HG02973 (cell line): ENCODE data around the gene PLK2.
A peak's percentile ranks its signal among the peaks of the same experiment; 100 is the strongest.

Experiments
- ATAC-seq: cut with Tn5 transposase; IDR thresholded peaks from one replicate; pipeline ENCODE4 v1.9.1; 2021; ENCODE audit warnings: moderate library complexity; ENCODE audit not compliant: unreplicated experiment

The PLK2 gene

GRCh38 chr5:58460002-58460731 is at the start of gene PLK2:
Gene PLK2 (minus strand): TSS chr5:58460086. CDS start chr5:58459959, 127 bp downstream.
- ATAC-seq = peak; percentile 76

DNA sequence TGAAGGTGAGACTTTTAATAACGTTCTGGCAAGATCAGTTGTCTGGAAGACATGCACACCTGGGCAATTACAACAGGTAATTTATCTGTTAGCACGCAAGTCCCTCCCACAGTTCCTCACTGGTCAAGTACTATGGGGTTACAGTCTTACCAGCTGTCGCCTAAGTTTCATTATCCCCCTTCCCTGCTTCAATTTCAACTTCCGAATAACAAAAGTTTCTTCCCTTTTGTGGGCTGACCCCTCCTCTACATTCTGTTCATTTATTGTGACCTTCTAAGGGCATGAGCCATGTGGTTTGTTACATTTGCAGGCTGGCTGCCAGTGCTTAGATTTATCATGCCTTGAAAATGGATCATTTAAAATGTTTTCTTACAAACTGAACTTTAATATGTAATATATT is 47.8 kb upstream of the PLK2 start:
- no peak for ATAC-seq

GRCh38 chr5:58505971-58506640 is 46.2 kb upstream of the PLK2 start:
- peak; percentile 76 for ATAC-seq

DNA sequence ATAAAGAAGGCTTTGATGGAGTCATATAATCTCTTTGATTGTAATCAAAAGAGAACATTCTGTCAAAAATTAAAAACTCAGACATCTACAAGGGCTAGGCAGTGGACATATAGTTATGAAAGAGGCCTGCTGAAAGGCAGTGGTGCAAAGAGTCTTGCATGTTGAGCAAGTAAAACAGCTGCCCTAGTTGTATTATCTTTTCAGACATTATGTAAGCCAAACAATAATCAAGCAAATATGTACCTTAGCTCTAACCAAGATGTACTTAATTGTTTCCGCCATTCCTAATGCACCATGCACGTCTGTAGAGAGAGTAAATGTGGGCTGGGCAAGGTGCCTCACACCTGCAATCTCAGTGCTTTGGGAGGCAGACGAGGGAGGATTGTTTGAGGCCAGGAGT is 45.6 kb upstream of the PLK2 start:
- ATAC-seq = no peak

DNA sequence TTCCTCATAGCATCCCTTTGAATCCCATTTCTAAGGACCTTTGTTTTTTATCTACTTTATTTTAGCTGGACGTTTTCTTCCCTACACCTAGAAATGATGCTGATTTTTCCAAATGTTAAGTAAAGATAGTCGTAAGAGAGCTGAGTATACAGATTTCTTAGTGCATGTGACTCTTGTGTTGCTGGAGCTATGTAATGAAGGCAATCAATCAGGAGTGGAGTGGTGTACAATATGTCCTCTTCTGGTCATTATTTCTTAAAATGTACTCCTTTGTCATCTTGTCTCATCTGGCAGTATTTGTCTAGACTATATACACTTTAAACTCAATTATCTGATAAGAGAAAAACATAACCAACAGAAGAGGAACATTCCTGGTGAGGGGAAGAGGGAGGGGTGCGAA is 44.9 kb upstream of the PLK2 start:
- no peak for ATAC-seq

DNA sequence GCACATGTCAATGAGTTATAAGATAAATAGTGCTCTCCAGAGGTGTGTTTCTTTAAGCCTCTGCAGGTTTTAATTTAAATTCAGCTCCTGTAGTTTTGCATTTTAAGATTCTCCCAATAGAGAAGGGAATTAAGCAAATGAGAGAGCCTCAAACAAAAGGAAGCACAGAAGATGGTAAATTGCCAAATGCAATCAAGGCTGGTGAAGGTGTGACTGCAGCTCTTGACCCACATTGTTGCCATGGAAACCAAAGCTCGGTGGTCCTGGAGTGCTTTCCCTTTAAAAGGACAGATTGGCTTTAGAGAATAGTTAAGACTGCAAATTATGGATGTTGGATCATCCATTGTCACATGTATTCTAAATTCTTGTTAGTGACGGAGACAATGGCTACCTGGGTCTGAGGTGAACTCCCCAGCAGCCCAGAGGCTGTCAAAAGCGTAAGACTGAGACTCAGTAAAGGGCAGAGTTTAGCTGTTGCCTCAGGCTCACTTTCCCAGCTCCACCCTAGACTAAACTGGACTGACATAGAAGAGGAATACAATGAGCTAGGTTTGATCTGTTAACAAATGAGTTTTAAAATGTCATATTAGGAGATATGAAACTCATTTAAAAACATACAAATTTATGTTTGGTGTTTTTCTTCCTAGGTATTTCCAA is 43.6 kb upstream of the PLK2 start:
- ATAC-seq = no peak

DNA sequence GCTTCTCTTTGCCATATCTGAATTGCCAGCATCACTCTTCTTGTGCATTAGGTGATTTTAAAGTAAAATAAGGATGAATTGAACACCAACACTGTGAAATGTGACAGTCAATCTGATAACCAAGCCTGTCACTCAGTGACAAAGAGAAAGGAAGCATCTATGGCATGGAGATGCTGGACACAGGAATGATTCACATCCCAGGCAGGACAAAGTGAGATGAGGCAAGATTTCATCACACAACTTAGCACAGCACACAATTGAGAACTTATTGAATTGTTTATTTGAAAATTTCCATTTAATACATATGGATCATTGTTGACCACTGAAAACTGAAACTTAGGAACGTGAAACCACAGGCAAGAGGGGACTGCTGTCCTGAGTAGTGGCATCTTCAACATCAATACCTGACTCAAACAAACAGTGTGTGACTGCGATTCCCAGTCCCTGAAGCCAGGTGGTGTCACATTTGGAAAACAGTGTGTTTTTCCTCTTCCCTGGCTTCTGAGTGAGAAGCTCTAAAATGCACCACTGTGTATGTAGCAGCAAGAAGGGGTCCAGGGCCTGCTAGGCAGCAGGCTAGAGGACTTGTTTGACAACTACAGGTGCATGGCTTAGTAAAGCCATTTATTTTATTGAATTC is 42.0 kb upstream of the PLK2 start:
- no peak for ATAC-seq

DNA sequence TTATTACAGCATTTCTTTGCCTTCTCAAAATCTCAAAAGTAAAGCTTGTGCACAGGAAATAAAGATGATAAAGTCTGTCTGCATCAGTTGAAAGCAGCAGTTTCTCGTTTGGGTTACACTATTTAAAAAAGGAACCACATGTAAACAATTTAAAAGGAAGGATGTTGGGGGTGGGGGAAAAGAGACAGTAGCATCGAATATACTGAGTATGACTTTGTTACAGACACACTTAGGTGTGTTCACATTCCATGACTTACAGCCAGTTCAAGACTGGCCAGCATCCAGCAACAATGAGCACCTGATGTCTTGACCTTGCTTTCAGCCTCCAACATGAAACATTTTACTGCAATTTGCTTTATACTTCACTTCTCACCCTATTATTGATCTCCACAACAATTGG is 40.1 kb upstream of the PLK2 start:
- ATAC-seq = no peak

DNA sequence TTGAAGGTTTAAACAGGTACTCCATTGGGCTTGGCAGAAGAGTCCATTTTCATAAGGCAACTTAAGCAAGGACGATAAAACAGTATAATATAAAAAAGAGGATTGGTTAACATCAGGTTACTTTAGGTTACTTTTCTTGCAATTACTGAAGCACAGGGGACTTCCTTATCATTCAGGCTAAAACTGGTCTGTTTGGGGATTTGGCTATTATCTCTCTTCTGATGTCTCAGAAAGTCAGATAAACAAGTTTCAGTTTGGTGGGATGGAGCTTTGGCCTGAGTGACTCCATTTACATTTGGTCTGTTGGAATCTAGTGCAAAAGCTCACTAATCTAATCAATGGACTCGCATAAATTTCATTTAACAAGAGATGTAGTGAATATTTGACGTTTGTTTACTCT is 39.3 kb upstream of the PLK2 start:
- ATAC-seq = no peak

DNA sequence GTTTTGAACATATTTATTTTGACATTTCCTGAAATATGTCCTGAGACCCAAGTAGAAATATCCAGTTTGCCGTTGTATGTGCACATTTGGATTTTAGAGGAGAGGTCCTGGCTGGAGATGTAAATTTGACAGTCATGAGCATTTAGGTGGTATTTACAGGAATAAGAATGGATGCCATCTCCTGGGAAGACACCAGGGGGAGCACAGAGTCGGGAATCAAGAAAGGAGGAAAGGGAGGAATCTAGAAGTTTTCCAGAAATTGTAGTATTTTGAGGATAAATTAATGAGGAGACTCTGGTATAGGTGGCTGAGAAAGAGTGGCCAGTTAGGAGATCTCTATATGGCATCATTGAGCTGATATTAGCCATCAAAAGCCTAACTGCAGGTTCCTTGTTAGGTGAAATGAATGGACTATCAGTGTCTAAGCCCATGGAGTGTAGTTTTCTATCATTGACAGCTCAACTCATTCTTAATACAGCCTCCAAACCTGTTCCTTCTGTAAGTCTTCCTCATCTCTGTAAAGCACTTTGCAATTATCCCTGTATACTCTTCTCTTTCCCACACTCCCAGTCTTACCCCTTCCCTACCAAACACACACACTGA is 38.6 kb upstream of the PLK2 start:
- ATAC-seq = no peak

- ATAC-seq = no peak
Measured at GRCh38 chr5:58497921-58498320, 38.0 kb upstream of the PLK2 start.

DNA sequence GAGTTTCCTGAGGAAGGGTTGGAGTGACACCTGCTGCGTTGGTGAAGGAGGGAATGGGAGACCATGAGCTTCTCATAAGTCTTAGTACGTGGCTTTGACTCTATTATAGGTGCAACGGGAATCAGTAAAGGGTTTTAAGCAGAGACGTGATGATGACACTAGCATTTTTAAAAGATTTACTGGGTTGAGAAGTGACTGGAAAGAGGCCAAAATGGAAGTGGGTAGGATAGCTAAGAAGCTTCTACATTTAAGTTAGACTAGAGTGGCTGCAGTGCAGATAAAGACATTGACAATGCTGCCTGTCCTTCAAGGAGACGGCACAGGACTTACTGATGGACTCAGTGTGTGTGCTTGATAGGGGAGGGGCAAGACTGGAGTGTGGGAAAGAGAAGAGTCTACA is 37.5 kb upstream of the PLK2 start:
- ATAC-seq = no peak

DNA sequence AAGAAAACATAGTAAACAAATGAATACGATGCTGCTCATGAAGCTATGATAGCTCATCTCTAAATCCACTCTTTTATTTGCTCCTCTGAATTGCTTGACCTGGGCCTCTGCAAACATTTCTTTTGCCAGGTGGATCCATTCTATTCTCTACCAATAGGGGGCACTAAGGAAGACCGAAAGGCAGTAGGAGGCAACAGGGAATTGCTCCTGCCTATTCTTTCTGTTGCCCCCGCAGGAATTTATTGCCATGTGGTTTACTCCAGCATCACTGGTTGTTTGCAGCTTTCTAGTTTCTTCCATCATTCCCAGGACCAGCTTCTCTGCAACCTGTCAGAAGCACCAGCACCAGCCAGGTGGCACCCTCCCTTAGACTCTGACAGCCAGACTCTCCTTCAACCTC is 36.6 kb upstream of the PLK2 start:
- no peak for ATAC-seq

GRCh38 chr5:58493141-58493540 is 33.3 kb upstream of the PLK2 start:
- ATAC-seq = no peak

- peak; percentile 78 for ATAC-seq
Measured at GRCh38 chr5:58491216-58491892, 31.5 kb upstream of the PLK2 start, which contains the start of gene GAPT. Gene GAPT (plus strand): TSS chr5:58491435. CDS start chr5:58494537, 3,102 bp downstream.

DNA sequence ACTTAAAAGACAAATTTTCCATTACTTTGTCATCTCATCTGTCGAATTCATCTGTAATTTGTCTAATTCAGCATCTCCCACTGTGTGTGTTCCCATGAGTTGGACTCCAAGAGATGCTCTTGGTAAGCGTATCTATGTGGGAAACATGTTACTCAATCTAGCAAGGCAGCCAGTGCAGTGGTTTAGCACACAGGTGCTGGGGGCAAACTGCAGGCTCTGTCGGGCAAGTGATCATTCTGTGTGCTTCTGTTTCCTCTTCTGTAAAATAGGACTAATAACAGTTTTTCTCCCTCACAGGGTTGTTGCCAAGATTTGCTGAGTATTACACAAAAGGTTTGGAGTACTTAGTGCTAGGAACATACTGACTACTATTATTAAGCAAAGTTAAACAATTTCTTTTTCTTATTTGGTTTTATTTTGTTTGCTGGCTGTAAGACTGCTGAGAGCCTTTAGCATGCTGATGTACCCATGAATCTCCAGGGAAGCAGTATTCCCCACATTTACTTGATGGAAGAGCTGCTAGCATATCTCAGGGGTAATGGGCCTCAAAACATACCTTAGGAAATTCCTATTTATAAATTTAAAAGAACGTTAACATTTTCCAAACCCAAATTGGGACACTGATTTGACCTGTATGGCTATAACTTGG is 30.6 kb upstream of the PLK2 start:
- peak; percentile 52 for ATAC-seq

GRCh38 chr5:58486290-58486689 is 26.4 kb upstream of the PLK2 start:
- ATAC-seq = no peak

- ATAC-seq = no peak
Measured at GRCh38 chr5:58484505-58484904, 24.6 kb upstream of the PLK2 start.

DNA sequence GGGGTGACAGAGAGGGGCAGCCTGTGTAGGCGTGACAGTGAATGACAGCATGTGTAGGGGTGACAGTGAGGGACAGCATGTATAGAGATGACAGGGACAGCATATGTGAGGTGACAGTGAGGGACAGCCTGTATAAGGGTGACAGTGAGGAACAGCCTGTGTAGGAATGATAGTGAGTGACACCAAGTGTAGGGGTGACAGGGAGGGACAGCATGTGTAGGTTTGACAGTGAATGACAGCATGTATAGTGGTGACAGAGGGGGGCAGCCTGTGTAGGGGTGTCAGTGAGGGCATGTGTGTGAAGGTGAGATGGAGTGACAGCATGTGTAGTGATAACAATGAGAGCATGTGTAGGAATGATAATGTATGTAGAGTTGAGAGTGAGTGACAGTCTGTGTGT is 22.6 kb upstream of the PLK2 start:
- ATAC-seq = no peak

GRCh38 chr5:58481828-58482227 is 21.9 kb upstream of the PLK2 start:
- no peak for ATAC-seq
